ENCODE data around the gene JSRP1.
A peak's percentile ranks its signal among the peaks of the same experiment; 100 is the strongest.
"Not testable (repeated sequence)": the region's sequence is repeated elsewhere in the genome, so short reads cannot be mapped to it uniquely, and the experiment has no call there.

The JSRP1 gene

GRCh38 chr19:2282862-2283237, 26.6 kb upstream of the JSRP1 start:
- ChIA-PET POLR2A (interaction anchor here (1.0 to 1.4 kb wide), 3 partner anchors 19 to 111 kb away, joined by 3 to 5 read pairs (median 3); no protein-coding TSS in a partner anchor), CTCF (interaction anchor here (1.0 to 1.5 kb wide), 3 partner anchors 9 to 36 kb away, joined by 3 to 4 read pairs (median 3); no protein-coding TSS in a partner anchor)
- no peak for DNase-seq
- Histone ChIP-seq H3K36me3 (ENCODE audit: control insufficient read depth in 4 of 4, insufficient read depth in 4 of 4, low read length in 3 of 4) (no peaks in the 10 kb centered on the region), H3K4me1 (ENCODE audit: control extremely low read depth in 1 of 4, control insufficient read depth in 4 of 4, insufficient read depth in 4 of 4, low read length in 3 of 4) (peaks cover 0 to 46% (median 33%) of the 10 kb centered on the region in 4 experiments), H3K9me3 (ENCODE audit: control extremely low read depth in 1 of 5, control insufficient read depth in 4 of 5, insufficient read depth in 2 of 5, low read depth in 1 of 5, low read length in 4 of 5) (no peaks in the 10 kb centered on the region), H3K27ac (ENCODE audit: insufficient read depth in 1 of 2, low read depth in 1 of 2, low read length in 2 of 2, poor library complexity in 1 of 2, severe bottlenecking in 2 of 2) (no peak overlapping the region), H3K4me3 (ENCODE audit: control insufficient read depth in 1 of 7, extremely low read depth in 1 of 7, insufficient read depth in 4 of 7, low read depth in 2 of 7, low read length in 6 of 7) (peak overlapping the region in 2 of 7 experiments; percentile 65 to 67), H3K27me3 (replicated peaks in 2 of 5; ENCODE audit: control insufficient read depth in 4 of 5, insufficient read depth in 5 of 5, low read length in 4 of 5) (no peaks in the 10 kb centered on the region)
- 92% methylated on average over 9 of the region's 11 CpGs for WGBS (ENCODE audit: insufficient coverage)

- Histone ChIP-seq H3K4me3 (ENCODE audit: control insufficient read depth in 1 of 7, extremely low read depth in 1 of 7, insufficient read depth in 4 of 7, low read depth in 2 of 7, low read length in 6 of 7) (peak within 1 kb of the TSS in 6 of 7 experiments; percentile 19 to 67 (median 54)), H3K27ac (ENCODE audit: insufficient read depth in 1 of 2, low read depth in 1 of 2, low read length in 2 of 2, poor library complexity in 1 of 2, severe bottlenecking in 2 of 2) (no peak within 1 kb of the TSS), H3K27me3 (replicated peaks in 2 of 5; ENCODE audit: control insufficient read depth in 4 of 5, insufficient read depth in 5 of 5, low read length in 4 of 5) (no peaks in the 10 kb centered on the region), H3K36me3 (ENCODE audit: control insufficient read depth in 4 of 4, insufficient read depth in 4 of 4, low read length in 3 of 4) (peaks cover 0 to 1% (median 0%) of the 10 kb centered on the region in 4 experiments), H3K4me1 (ENCODE audit: control extremely low read depth in 1 of 4, control insufficient read depth in 4 of 4, insufficient read depth in 4 of 4, low read length in 3 of 4) (peaks cover 0 to 40% (median 28%) of the 10 kb centered on the region in 4 experiments), H3K9me3 (ENCODE audit: control extremely low read depth in 1 of 5, control insufficient read depth in 4 of 5, insufficient read depth in 2 of 5, low read depth in 1 of 5, low read length in 4 of 5) (no peaks in the 10 kb centered on the region)
- peak in 2 of 3 donors; percentile 74 to 83 for DNase-seq
- POLR2A ChIA-PET: interaction anchor here (0.5 to 1.4 kb wide), 6 partner anchors 14 to 145 kb away, joined by 3 to 5 read pairs (median 3); partner anchors contain the start of gene TIMM13
- CTCF ChIA-PET: interaction anchor here (1.0 to 1.5 kb wide), 4 partner anchors 8 to 112 kb away, joined by 3 to 4 read pairs (median 3); no protein-coding TSS in a partner anchor
- 9% methylated on average over 34 of the region's 41 CpGs for WGBS (ENCODE audit: insufficient coverage)
Measured at GRCh38 chr19:2282062-2282861, 26.0 kb upstream of the JSRP1 start, which contains the start of gene PEAK3. TSS of gene PEAK3 (minus strand) at chr19:2282175. CDS start at chr19:2280931, 1,244 bp downstream.

- CTCF ChIA-PET: interaction anchor here (1.0 kb wide), 2 partner anchors 8 to 113 kb away, joined by 3 read pairs; no protein-coding TSS in a partner anchor
- Histone ChIP-seq H3K4me1 (ENCODE audit: control extremely low read depth in 1 of 4, control insufficient read depth in 4 of 4, insufficient read depth in 4 of 4, low read length in 3 of 4) (peaks cover 0 to 34% (median 20%) of the 10 kb centered on the region in 4 experiments), H3K4me3 (ENCODE audit: control insufficient read depth in 1 of 7, extremely low read depth in 1 of 7, insufficient read depth in 4 of 7, low read depth in 2 of 7, low read length in 6 of 7) (peak overlapping the region in 6 of 7 experiments; percentile 19 to 67 (median 54))
- H3K27me3 ChIP-seq (replicated peaks in 2 of 5; ENCODE audit: control insufficient read depth in 4 of 5, insufficient read depth in 5 of 5, low read length in 4 of 5); H3K27ac ChIP-seq (ENCODE audit: insufficient read depth in 1 of 2, low read depth in 1 of 2, low read length in 2 of 2, poor library complexity in 1 of 2, severe bottlenecking in 2 of 2); H3K9me3 ChIP-seq (ENCODE audit: control extremely low read depth in 1 of 5, control insufficient read depth in 4 of 5, insufficient read depth in 2 of 5, low read depth in 1 of 5, low read length in 4 of 5); DNase-seq; H3K36me3 ChIP-seq (ENCODE audit: control insufficient read depth in 4 of 4, insufficient read depth in 4 of 4, low read length in 3 of 4): not testable (repeated sequence)
- POLR2A ChIA-PET: interaction anchor here (0.7 to 1.3 kb wide), 3 partner anchors 18 to 146 kb away, joined by 3 to 5 read pairs (median 4); partner anchors contain the start of gene TIMM13
- WGBS (ENCODE audit: insufficient coverage): 0% methylated on average over 9 of the region's 16 CpGs
Measured at GRCh38 chr19:2281265-2282061, 25.2 kb upstream of the JSRP1 start.

GRCh38 chr19:2280633-2281264, 24.5 kb upstream of the JSRP1 start:
- Histone ChIP-seq H3K36me3 (ENCODE audit: control insufficient read depth in 4 of 4, insufficient read depth in 4 of 4, low read length in 3 of 4) (peaks cover 0 to 9% (median 7%) of the 10 kb centered on the region in 4 experiments), H3K4me3 (ENCODE audit: control insufficient read depth in 1 of 7, extremely low read depth in 1 of 7, insufficient read depth in 4 of 7, low read depth in 2 of 7, low read length in 6 of 7) (no peak overlapping the region), H3K27me3 (replicated peaks in 2 of 5; ENCODE audit: control insufficient read depth in 4 of 5, insufficient read depth in 5 of 5, low read length in 4 of 5) (no peaks in the 10 kb centered on the region), H3K27ac (ENCODE audit: insufficient read depth in 1 of 2, low read depth in 1 of 2, low read length in 2 of 2, poor library complexity in 1 of 2, severe bottlenecking in 2 of 2) (no peak overlapping the region), H3K4me1 (ENCODE audit: control extremely low read depth in 1 of 4, control insufficient read depth in 4 of 4, insufficient read depth in 4 of 4, low read length in 3 of 4) (peaks cover 0 to 27% (median 18%) of the 10 kb centered on the region in 4 experiments), H3K9me3 (ENCODE audit: control extremely low read depth in 1 of 5, control insufficient read depth in 4 of 5, insufficient read depth in 2 of 5, low read depth in 1 of 5, low read length in 4 of 5) (no peaks in the 10 kb centered on the region)
- no peak for DNase-seq
- 90% methylated on average over 20 of the region's 26 CpGs for WGBS (ENCODE audit: insufficient coverage)
- CTCF ChIA-PET: interaction anchor here (1.2 kb wide), 1 partner anchor 42 kb away, joined by 4 read pairs; no protein-coding TSS in a partner anchor
- POLR2A ChIA-PET: interaction anchor here (0.7 kb wide), 1 partner anchor 42 kb away, joined by 3 read pairs; no protein-coding TSS in a partner anchor

GRCh38 chr19:2278459-2279158, 22.4 kb upstream of the JSRP1 start:
- ChIA-PET POLR2A (interaction anchor here (0.6 to 2.2 kb wide), 5 partner anchors 10 to 55 kb away, joined by 3 to 6 read pairs (median 4); no protein-coding TSS in a partner anchor), CTCF (interaction anchor here (0.9 to 1.1 kb wide), 2 partner anchors 11 to 41 kb away, joined by 3 read pairs; no protein-coding TSS in a partner anchor)
- DNase-seq: peak in 1 of 3 donors; percentile 33
- peaks cover 0 to 19% (median 12%) of the 10 kb centered on the region in 4 experiments for H3K36me3 ChIP-seq (ENCODE audit: control insufficient read depth in 4 of 4, insufficient read depth in 4 of 4, low read length in 3 of 4)
- no peak overlapping the region for H3K4me3 ChIP-seq (ENCODE audit: control insufficient read depth in 1 of 7, extremely low read depth in 1 of 7, insufficient read depth in 4 of 7, low read depth in 2 of 7, low read length in 6 of 7)
- H3K27ac ChIP-seq (ENCODE audit: insufficient read depth in 1 of 2, low read depth in 1 of 2, low read length in 2 of 2, poor library complexity in 1 of 2, severe bottlenecking in 2 of 2): no peak overlapping the region
- H3K4me1 ChIP-seq (ENCODE audit: control extremely low read depth in 1 of 4, control insufficient read depth in 4 of 4, insufficient read depth in 4 of 4, low read length in 3 of 4): peaks cover 0 to 41% (median 30%) of the 10 kb centered on the region in 4 experiments
- 98% methylated on average over 27 of the region's 33 CpGs for WGBS (ENCODE audit: insufficient coverage)
- H3K27me3 ChIP-seq (replicated peaks in 2 of 5; ENCODE audit: control insufficient read depth in 4 of 5, insufficient read depth in 5 of 5, low read length in 4 of 5): no peaks in the 10 kb centered on the region
- no peaks in the 10 kb centered on the region for H3K9me3 ChIP-seq (ENCODE audit: control extremely low read depth in 1 of 5, control insufficient read depth in 4 of 5, insufficient read depth in 2 of 5, low read depth in 1 of 5, low read length in 4 of 5)

GRCh38 chr19:2277138-2277537, 20.9 kb upstream of the JSRP1 start:
- Histone ChIP-seq H3K27ac (ENCODE audit: insufficient read depth in 1 of 2, low read depth in 1 of 2, low read length in 2 of 2, poor library complexity in 1 of 2, severe bottlenecking in 2 of 2) (no peak overlapping the region), H3K36me3 (ENCODE audit: control insufficient read depth in 4 of 4, insufficient read depth in 4 of 4, low read length in 3 of 4) (peaks cover 0 to 33% (median 21%) of the 10 kb centered on the region in 4 experiments), H3K4me1 (ENCODE audit: control extremely low read depth in 1 of 4, control insufficient read depth in 4 of 4, insufficient read depth in 4 of 4, low read length in 3 of 4) (peaks cover 4 to 44% (median 37%) of the 10 kb centered on the region in 4 experiments), H3K27me3 (replicated peaks in 2 of 5; ENCODE audit: control insufficient read depth in 4 of 5, insufficient read depth in 5 of 5, low read length in 4 of 5) (no peaks in the 10 kb centered on the region), H3K4me3 (ENCODE audit: control insufficient read depth in 1 of 7, extremely low read depth in 1 of 7, insufficient read depth in 4 of 7, low read depth in 2 of 7, low read length in 6 of 7) (no peak overlapping the region), H3K9me3 (ENCODE audit: control extremely low read depth in 1 of 5, control insufficient read depth in 4 of 5, insufficient read depth in 2 of 5, low read depth in 1 of 5, low read length in 4 of 5) (no peaks in the 10 kb centered on the region)
- WGBS (ENCODE audit: insufficient coverage): 96% methylated on average over 5 of the region's 9 CpGs
- ChIA-PET CTCF (interaction anchor here (1.2 to 4.6 kb wide), 5 partner anchors 11 to 116 kb away, joined by 3 to 33 read pairs (median 23); partner anchors contain the start of gene PLEKHJ1), POLR2A (interaction anchor here (1.1 to 1.5 kb wide), 4 partner anchors 11 to 25 kb away, joined by 3 to 4 read pairs (median 4); no protein-coding TSS in a partner anchor)
- no peak for DNase-seq
